HG02623 (cell line): ENCODE results near the gene NEMF.
"Not testable (repeated sequence)": the region's sequence is repeated elsewhere in the genome, so short reads cannot be mapped to it uniquely, and the experiment has no call there.

Experiments
- ATAC-seq: cut with Tn5 transposase; IDR thresholded peaks from one replicate; pipeline ENCODE4 v1.9.1; 2021; ENCODE audit warnings: moderate library complexity; ENCODE audit not compliant: unreplicated experiment

The NEMF gene

GRCh38 chr14:49880267-49881064, 27.9 kb upstream of the NEMF start:
- no peak for ATAC-seq

GRCh38 chr14:49879646-49880204, 27.1 kb upstream of the NEMF start:
- ATAC-seq: no peak

- ATAC-seq: no peak
These were observed 24.1 kb upstream of the NEMF start for GRCh38 chr14:49876563-49877127.

- no peak for ATAC-seq
These were observed 23.1 kb upstream of the NEMF start for GRCh38 chr14:49875640-49876198.

- ATAC-seq: not testable (repeated sequence)
These were observed 21.0 kb upstream of the NEMF start for GRCh38 chr14:49873548-49873947.

- ATAC-seq: no peak
These were observed 18.3 kb upstream of the NEMF start for GRCh38 chr14:49870908-49871307.

- ATAC-seq: no peak
These were observed 16.1 kb upstream of the NEMF start for GRCh38 chr14:49868720-49869114.

GRCh38 chr14:49867831-49868719, 15.5 kb upstream of the NEMF start:
- ATAC-seq: peak; percentile 80

- ATAC-seq: no peak
These were observed 12.9 kb upstream of the NEMF start for GRCh38 chr14:49865431-49865859.

GRCh38 chr14:49863487-49864281, 11.1 kb upstream of the NEMF start:
- ATAC-seq: no peak

- ATAC-seq: peak; percentile 17
These were observed 9.6 kb upstream of the NEMF start for GRCh38 chr14:49862089-49862673.

GRCh38 chr14:49861699-49862088, 9.1 kb upstream of the NEMF start:
- ATAC-seq: no peak

GRCh38 chr14:49860988-49861698, 8.6 kb upstream of the NEMF start:
- ATAC-seq: no peak

GRCh38 chr14:49858383-49858782, 5.8 kb upstream of the NEMF start:
- no peak for ATAC-seq

- no peak for ATAC-seq
These were observed 4.9 kb upstream of the NEMF start for GRCh38 chr14:49857427-49858003.

GRCh38 chr14:49853572-49854375, 1.2 kb upstream of the NEMF start:
- peak; percentile 39 for ATAC-seq

- peak; percentile 17 for ATAC-seq
These were observed 530 bp upstream of the NEMF start for GRCh38 chr14:49853158-49853477.

GRCh38 chr14:49851813-49852212, 775 bp downstream of the NEMF start:
- ATAC-seq: no peak
